RCC 7860 (cell line): ENCODE data around the gene MIXL1.

ENCODE experiments used
- DNase-seq: peaks from one replicate; pipeline ENCODE4 v3.0.0-alpha.2; 2015; ENCODE audit warnings: low spot score
- FAIRE-seq: peaks from 2 replicates; lab custom pipeline; 2012; peaks lifted over from hg19 to GRCh38; lab: Jason Lieb, UNC

MIXL1 gene

DNA sequence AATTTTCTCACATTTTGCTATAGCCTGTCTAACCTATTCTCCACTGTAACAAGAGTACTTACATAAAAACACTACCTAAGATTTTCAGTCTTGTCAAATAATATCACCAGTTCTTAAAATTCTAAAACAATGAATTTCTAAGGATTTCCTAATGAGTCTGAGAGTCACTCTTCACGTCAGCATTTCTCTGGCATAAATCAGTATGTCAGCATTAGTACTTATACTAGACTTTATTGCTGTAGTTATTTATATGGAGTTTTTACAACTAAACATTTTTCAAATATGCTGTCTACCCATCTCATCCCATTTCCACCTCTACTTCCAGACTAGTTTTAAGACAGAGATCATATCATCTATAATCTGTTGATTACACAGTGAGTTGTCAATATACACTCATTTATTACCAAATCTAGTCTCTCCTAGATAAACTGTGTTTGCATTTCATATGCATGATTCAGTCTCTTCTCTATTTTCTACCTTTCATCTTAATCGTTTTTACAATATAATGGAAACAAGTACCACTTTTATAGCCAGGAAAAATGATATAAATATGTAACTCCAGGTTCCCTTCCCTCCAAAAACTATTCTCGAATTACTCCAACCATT lies 52.7 kb downstream of the MIXL1 start:
- FAIRE-seq (no peak), DNase-seq (no peak)
